Measurements from ENCODE around the gene WDR77. TPM values are rescaled to one million over a fixed set of nuclear protein-coding genes. Genes with fewer than 3 reads are reported as not detected.

The WDR77 gene
- total and polyA plus RNA-seq, 2 donors (not counting 1 experiment from before 2014, with no cell fraction given) = 21.8 to 62.0 TPM

DNA sequence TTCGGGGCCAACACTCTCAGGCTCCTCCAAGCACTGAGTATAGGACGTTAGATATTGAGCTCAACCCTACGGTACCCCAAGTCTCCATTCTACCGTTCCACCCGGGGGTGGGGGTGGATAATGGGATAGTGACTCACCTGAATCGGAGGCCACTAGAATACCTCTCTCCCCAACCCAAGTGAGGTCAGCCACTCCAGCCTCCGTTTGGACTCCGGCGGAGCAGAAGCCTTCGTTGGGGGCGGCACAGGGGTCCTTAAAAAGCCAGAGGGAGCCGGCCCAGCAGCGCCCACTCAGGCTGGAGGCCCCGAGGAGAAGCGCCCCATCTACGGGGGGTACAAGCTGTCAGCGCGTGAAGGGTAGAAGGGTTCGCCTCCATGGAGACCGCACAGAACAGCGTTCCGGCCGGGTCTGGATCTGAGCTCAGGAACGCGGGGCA lies 556 bp downstream of the WDR77 start:
- H3K4me3 ChIP-seq (replicated peaks in 1 of 4; ENCODE audit: control extremely low read depth in 1 of 4, insufficient read depth in 1 of 4, low read depth in 3 of 4, low read length in 4 of 4) = peak overlapping the region; percentile 71 to 100 (median 91)
- no peaks in the 10 kb centered on the region for H3K27me3 ChIP-seq (ENCODE audit: control insufficient read depth, insufficient read depth, low read length)
- no peaks in the 10 kb centered on the region for H4K20me1 ChIP-seq (ENCODE audit: control insufficient read depth, extremely low read depth, insufficient read depth, low read length)
- no peaks in the 10 kb centered on the region for H3K9me3 ChIP-seq (ENCODE audit: control insufficient read depth, insufficient read depth, low read depth, low read length)
- H3K9ac ChIP-seq (ENCODE audit: insufficient read depth, low read length) = peak overlapping the region; percentile 87
- peaks cover 3% of the 10 kb centered on the region for H3K4me1 ChIP-seq (ENCODE audit: control insufficient read depth, extremely low read depth, insufficient read depth, low read length)
- peak in 1 of 2 donors; percentile 38 for DNase-seq (ENCODE audit: low read depth in 2 of 2)
- peaks cover 57% of the 10 kb centered on the region for H3K79me2 ChIP-seq (ENCODE audit: control insufficient read depth, insufficient read depth, low read length)
- H3K4me2 ChIP-seq (ENCODE audit: extremely low read depth, insufficient read depth, low read length) = peak overlapping the region; percentile 84
- peak overlapping the region; percentile 70 for H3K27ac ChIP-seq (ENCODE audit: insufficient read depth, low read length)
- peaks cover 2% of the 10 kb centered on the region for H3K36me3 ChIP-seq (ENCODE audit: control insufficient read depth, insufficient read depth, low read length)
- no peak for TF ChIP-seq EZH2 (IDR thresholded peaks at IDR 0.05; ENCODE audit: low read length, missing control alignments)
- TF ChIP-seq, protein P1, sequence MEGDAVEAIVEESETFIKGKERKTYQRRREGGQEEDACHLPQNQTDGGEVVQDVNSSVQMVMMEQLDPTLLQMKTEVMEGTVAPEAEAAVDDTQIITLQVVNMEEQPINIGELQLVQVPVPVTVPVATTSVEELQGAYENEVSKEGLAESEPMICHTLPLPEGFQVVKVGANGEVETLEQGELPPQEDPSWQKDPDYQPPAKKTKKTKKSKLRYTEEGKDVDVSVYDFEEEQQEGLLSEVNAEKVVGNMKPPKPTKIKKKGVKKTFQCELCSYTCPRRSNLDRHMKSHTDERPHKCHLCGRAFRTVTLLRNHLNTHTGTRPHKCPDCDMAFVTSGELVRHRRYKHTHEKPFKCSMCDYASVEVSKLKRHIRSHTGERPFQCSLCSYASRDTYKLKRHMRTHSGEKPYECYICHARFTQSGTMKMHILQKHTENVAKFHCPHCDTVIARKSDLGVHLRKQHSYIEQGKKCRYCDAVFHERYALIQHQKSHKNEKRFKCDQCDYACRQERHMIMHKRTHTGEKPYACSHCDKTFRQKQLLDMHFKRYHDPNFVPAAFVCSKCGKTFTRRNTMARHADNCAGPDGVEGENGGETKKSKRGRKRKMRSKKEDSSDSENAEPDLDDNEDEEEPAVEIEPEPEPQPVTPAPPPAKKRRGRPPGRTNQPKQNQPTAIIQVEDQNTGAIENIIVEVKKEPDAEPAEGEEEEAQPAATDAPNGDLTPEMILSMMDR (conservative IDR thresholded peaks at IDR 0.05 in 1 of 2, IDR thresholded peaks at IDR 0.05 in 1 of 2; ENCODE audit: low read depth in 1 of 2, low read length in 2 of 2) = no peak
- H2AFZ ChIP-seq (ENCODE audit: low read length) = peak overlapping the region; percentile 65

DNA sequence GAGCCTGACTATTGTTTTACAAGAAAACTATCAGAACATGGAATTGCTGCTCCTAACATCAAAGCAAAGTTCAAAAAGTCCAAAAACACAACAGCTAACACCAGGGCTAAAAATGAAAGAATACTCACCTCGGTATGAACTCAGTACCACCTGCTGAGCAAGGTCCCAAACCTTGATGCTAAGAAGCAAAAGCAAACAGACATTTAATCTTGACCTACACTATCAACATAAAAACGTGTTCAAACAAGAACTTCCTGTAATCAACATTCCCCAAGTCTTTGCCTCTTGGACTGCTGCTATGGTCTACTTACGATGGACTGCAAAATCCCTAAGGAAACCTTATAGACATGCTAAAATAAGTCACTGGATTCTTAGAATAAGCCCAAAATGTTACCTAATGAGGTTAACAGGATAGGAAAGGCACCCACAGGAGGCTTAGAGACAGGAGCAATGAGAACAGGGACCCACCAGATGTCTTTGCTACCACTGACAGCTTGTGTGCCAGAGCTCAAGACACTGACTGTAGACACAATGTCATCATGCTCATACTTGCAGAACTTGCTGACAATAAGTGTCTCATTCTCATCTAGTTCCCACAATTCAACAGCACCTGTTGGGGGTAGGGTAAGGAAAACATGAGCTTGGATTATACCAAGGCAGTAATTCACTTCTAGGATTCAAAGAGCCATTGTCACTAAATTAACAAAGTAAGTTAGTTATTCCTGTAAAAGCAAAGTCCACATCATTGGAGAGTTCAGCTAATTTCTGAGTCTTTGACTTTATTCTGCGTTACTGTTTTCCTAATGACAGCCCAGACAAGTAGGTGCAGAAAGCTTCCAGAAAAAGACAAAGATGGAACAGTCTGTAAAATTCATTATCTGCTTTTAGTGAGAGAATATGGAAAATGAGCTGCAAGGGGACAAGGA lies 1.8 kb downstream of the WDR77 start:
- no peaks in the 10 kb centered on the region for H3K27me3 ChIP-seq (ENCODE audit: control insufficient read depth, insufficient read depth, low read length)
- peaks cover 3% of the 10 kb centered on the region for H3K4me1 ChIP-seq (ENCODE audit: control insufficient read depth, extremely low read depth, insufficient read depth, low read length)
- H3K4me2 ChIP-seq (ENCODE audit: extremely low read depth, insufficient read depth, low read length) = peak overlapping the region; percentile 84
- no peak overlapping the region for H3K9ac ChIP-seq (ENCODE audit: insufficient read depth, low read length)
- no peak for TF ChIP-seq EZH2 (IDR thresholded peaks at IDR 0.05; ENCODE audit: low read length, missing control alignments)
- TF ChIP-seq, protein P1 (conservative IDR thresholded peaks at IDR 0.05 in 1 of 2, IDR thresholded peaks at IDR 0.05 in 1 of 2; ENCODE audit: low read depth in 1 of 2, low read length in 2 of 2) = no peak
- H4K20me1 ChIP-seq (ENCODE audit: control insufficient read depth, extremely low read depth, insufficient read depth, low read length) = no peaks in the 10 kb centered on the region
- H3K36me3 ChIP-seq (ENCODE audit: control insufficient read depth, insufficient read depth, low read length) = peaks cover 4% of the 10 kb centered on the region
- no peak for DNase-seq (ENCODE audit: low read depth in 2 of 2)
- peak overlapping the region in 3 of 4 experiments; percentile 71 to 100 (median 99) for H3K4me3 ChIP-seq (replicated peaks in 1 of 4; ENCODE audit: control extremely low read depth in 1 of 4, insufficient read depth in 1 of 4, low read depth in 3 of 4, low read length in 4 of 4)
- no peak overlapping the region for H2AFZ ChIP-seq (ENCODE audit: low read length)
- no peak overlapping the region for H3K27ac ChIP-seq (ENCODE audit: insufficient read depth, low read length)
- H3K79me2 ChIP-seq (ENCODE audit: control insufficient read depth, insufficient read depth, low read length) = peaks cover 50% of the 10 kb centered on the region
- no peaks in the 10 kb centered on the region for H3K9me3 ChIP-seq (ENCODE audit: control insufficient read depth, insufficient read depth, low read depth, low read length)

DNA sequence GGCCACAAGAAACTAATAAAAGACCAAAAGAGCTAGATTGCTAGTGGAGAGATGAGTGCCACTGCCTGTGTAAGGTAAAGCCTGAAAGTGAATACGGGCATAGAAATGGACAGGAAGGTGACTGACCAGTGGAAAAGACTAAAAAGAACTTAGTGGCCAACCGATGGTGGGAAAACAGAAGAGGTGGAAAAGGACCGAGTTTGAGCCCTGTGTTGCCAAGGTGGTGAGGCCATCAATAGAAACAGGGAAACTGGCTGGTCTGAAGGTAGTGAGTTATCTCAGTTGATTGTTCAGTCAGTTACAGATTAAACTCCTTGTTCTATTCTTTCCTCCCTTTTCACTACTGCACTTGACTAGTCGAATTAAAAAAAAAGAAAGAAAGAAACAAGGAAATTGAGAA lies 2.5 kb downstream of the WDR77 start:
- H3K9me3 ChIP-seq (ENCODE audit: control insufficient read depth, insufficient read depth, low read depth, low read length) = no peaks in the 10 kb centered on the region
- H3K4me2 ChIP-seq (ENCODE audit: extremely low read depth, insufficient read depth, low read length) = no peak overlapping the region

More for the DNA sequence above, 2.5 kb downstream of the WDR77 start:
- Histone ChIP-seq H3K4me3 (replicated peaks in 1 of 4; ENCODE audit: control extremely low read depth in 1 of 4, insufficient read depth in 1 of 4, low read depth in 3 of 4, low read length in 4 of 4) (no peak overlapping the region), H3K27ac (ENCODE audit: insufficient read depth, low read length) (no peak overlapping the region), H3K79me2 (ENCODE audit: control insufficient read depth, insufficient read depth, low read length) (peaks cover 44% of the 10 kb centered on the region), H3K27me3 (ENCODE audit: control insufficient read depth, insufficient read depth, low read length) (no peaks in the 10 kb centered on the region), H4K20me1 (ENCODE audit: control insufficient read depth, extremely low read depth, insufficient read depth, low read length) (no peaks in the 10 kb centered on the region), H2AFZ (ENCODE audit: low read length) (no peak overlapping the region), H3K36me3 (ENCODE audit: control insufficient read depth, insufficient read depth, low read length) (peaks cover 7% of the 10 kb centered on the region), H3K4me1 (ENCODE audit: control insufficient read depth, extremely low read depth, insufficient read depth, low read length) (peaks cover 3% of the 10 kb centered on the region), H3K9ac (ENCODE audit: insufficient read depth, low read length) (no peak overlapping the region)
- TF ChIP-seq, protein P1 (conservative IDR thresholded peaks at IDR 0.05 in 1 of 2, IDR thresholded peaks at IDR 0.05 in 1 of 2; ENCODE audit: low read depth in 1 of 2, low read length in 2 of 2) = no peak
- DNase-seq (ENCODE audit: low read depth in 2 of 2) = no peak
